ENCODE data around the gene COBLL1.
"Not testable (repeated sequence)": the region's sequence is repeated elsewhere in the genome, so short reads cannot be mapped to it uniquely, and the experiment has no call there.

Gene COBLL1

GRCh38 chr2:164859906-164860693 lies 18.5 kb upstream of the COBLL1 start:
- FAIRE-seq = not testable (repeated sequence)

- no peak for FAIRE-seq
Observed at GRCh38 chr2:164859251-164859818, 17.7 kb upstream of the COBLL1 start.

GRCh38 chr2:164852086-164852485 lies 10.5 kb upstream of the COBLL1 start:
- no peak for FAIRE-seq

GRCh38 chr2:164850235-164850634 lies 8.6 kb upstream of the COBLL1 start:
- no peak for FAIRE-seq

GRCh38 chr2:164849506-164849905 lies 7.9 kb upstream of the COBLL1 start:
- FAIRE-seq = no peak

- FAIRE-seq = no peak
Observed at GRCh38 chr2:164847981-164848741, 6.5 kb upstream of the COBLL1 start.

GRCh38 chr2:164847291-164847690 lies 5.7 kb upstream of the COBLL1 start:
- FAIRE-seq = no peak

- FAIRE-seq = peak; percentile 68
Observed at GRCh38 chr2:164846276-164846675, 4.7 kb upstream of the COBLL1 start.

GRCh38 chr2:164843346-164843911 lies 1.8 kb upstream of the COBLL1 start:
- no peak for FAIRE-seq

- no peak for FAIRE-seq
Observed at GRCh38 chr2:164842624-164842966, 972 bp upstream of the COBLL1 start.

- no peak for FAIRE-seq
Observed at GRCh38 chr2:164840930-164841718, 499 bp downstream of the COBLL1 start.

- FAIRE-seq = no peak
Observed at GRCh38 chr2:164840458-164840929, 1.1 kb downstream of the COBLL1 start.

GRCh38 chr2:164839914-164840457 lies 1.6 kb downstream of the COBLL1 start:
- FAIRE-seq = no peak

- FAIRE-seq = no peak
Observed at GRCh38 chr2:164837807-164838206, 3.8 kb downstream of the COBLL1 start.

- no peak for FAIRE-seq
Observed at GRCh38 chr2:164836907-164837306, 4.7 kb downstream of the COBLL1 start.

- FAIRE-seq = no peak
Observed at GRCh38 chr2:164835302-164835701, 6.3 kb downstream of the COBLL1 start.

- FAIRE-seq = no peak
Observed at GRCh38 chr2:164831887-164832286, 9.7 kb downstream of the COBLL1 start.

GRCh38 chr2:164831180-164831579 lies 10.4 kb downstream of the COBLL1 start:
- peak; percentile 40 for FAIRE-seq

- FAIRE-seq = no peak
Observed at GRCh38 chr2:164826293-164827243, 15.1 kb downstream of the COBLL1 start.

GRCh38 chr2:164824872-164825271 lies 16.8 kb downstream of the COBLL1 start:
- no peak for FAIRE-seq

GRCh38 chr2:164823126-164823525 lies 18.5 kb downstream of the COBLL1 start:
- FAIRE-seq = no peak
